HL-60/S4 (cell line): ENCODE data around the gene AP1S3.
"Not testable (repeated sequence)": the region's sequence is repeated elsewhere in the genome, so short reads cannot be mapped to it uniquely, and the experiment has no call there.

Source experiments
- in situ Hi-C: fragments of 300-500 bp; cut with MboI; formaldehyde crosslinking; loops from 2 replicates; pipeline ENCODE4 v1.14.3; 2022; ENCODE audit warnings: low sequenced_read_pairs

Gene AP1S3

GRCh38 chr2:223837287-223838061 is at the start of gene AP1S3:
Gene AP1S3 (minus strand): TSS chr2:223837582. CDS start chr2:223837450, 132 bp downstream.
- in situ Hi-C loops = no loop called here

- in situ Hi-C loops = no loop called here
Observed at GRCh38 chr2:223887127-223887526, 49.7 kb upstream of the AP1S3 start.

GRCh38 chr2:223886726-223887125 is 49.3 kb upstream of the AP1S3 start:
- in situ Hi-C loops = no loop called here

GRCh38 chr2:223884399-223884798 is 47.0 kb upstream of the AP1S3 start:
- in situ Hi-C loops = no loop called here

GRCh38 chr2:223882715-223883114 is 45.3 kb upstream of the AP1S3 start:
- in situ Hi-C loops = no loop called here

- in situ Hi-C loops = no loop called here
Observed at GRCh38 chr2:223880796-223881195, 43.4 kb upstream of the AP1S3 start.

- in situ Hi-C loops = no loop called here
Observed at GRCh38 chr2:223877721-223878410, 40.5 kb upstream of the AP1S3 start.

- in situ Hi-C loops = no loop called here
Observed at GRCh38 chr2:223873672-223874071, 36.3 kb upstream of the AP1S3 start.

- in situ Hi-C loops = not testable (repeated sequence)
Observed at GRCh38 chr2:223872772-223873171, 35.4 kb upstream of the AP1S3 start.

GRCh38 chr2:223871661-223872060 is 34.3 kb upstream of the AP1S3 start:
- in situ Hi-C loops = not testable (repeated sequence)

- in situ Hi-C loops = no loop called here
Observed at GRCh38 chr2:223870840-223871611, 33.6 kb upstream of the AP1S3 start.

- in situ Hi-C loops = no loop called here
Observed at GRCh38 chr2:223868005-223868404, 30.6 kb upstream of the AP1S3 start.

GRCh38 chr2:223865907-223866508 is 28.6 kb upstream of the AP1S3 start:
- in situ Hi-C loops = no loop called here

- in situ Hi-C loops = no loop called here
Observed at GRCh38 chr2:223865124-223865523, 27.7 kb upstream of the AP1S3 start.

GRCh38 chr2:223863491-223863890 is 26.1 kb upstream of the AP1S3 start:
- in situ Hi-C loops = no loop called here

GRCh38 chr2:223860809-223861738 is 23.7 kb upstream of the AP1S3 start:
- in situ Hi-C loops = no loop called here

GRCh38 chr2:223859070-223859469 is 21.7 kb upstream of the AP1S3 start:
- in situ Hi-C loops = no loop called here

- in situ Hi-C loops = no loop called here
Observed at GRCh38 chr2:223856584-223856983, 19.2 kb upstream of the AP1S3 start.

- in situ Hi-C loops = no loop called here
Observed at GRCh38 chr2:223856021-223856420, 18.6 kb upstream of the AP1S3 start.

- in situ Hi-C loops = no loop called here
Observed at GRCh38 chr2:223855426-223855825, 18.0 kb upstream of the AP1S3 start.
